ENCODE results near the gene CCDC78.

The CCDC78 gene

DNA sequence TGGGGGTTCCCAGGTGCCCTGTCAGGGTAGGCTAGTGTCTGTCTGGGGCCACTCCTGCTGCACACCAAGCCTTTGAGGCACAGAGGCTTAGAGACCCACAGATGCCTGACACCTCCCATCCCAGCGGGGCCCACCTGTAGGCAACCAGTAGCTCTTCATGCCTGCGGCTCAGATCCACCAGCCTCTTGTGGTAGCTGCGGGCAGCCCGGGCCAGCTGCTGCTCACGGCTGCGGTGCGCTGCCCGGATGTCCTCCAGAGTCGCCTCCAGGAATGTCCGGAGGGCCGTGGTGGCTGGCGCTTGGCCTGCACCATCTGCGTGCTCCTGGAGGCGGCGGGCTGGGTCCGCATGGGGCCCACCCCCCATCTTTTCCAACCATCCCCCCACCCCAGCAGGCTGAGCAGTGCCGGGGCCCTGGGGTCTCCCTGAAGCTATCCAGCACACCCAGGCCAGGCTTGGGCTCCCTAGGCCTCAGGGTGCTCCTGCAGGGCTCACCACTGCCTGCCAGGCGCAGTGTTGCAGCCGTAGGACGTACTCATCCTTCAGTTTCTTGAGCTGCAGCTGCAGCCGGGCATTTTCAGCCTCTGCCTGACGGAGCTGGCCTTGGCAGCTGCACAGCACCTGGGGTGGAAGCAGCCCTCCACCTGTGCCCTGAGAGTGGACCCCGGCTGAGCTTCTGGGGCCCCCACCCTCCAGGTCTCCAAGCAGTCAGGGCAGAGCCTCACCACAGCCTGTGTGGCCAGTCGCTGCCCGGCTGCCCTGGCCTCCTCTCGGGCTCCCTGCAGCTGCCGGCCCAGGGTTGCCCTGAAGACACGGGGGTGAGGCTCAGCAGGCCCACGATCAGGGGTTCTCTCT is 1.8 kb downstream of the CCDC78 start:
- no peak overlapping the region for H3K4me3 ChIP-seq (replicated peaks; ENCODE audit: insufficient read depth, low read length)
- TF ChIP-seq, protein P1, sequence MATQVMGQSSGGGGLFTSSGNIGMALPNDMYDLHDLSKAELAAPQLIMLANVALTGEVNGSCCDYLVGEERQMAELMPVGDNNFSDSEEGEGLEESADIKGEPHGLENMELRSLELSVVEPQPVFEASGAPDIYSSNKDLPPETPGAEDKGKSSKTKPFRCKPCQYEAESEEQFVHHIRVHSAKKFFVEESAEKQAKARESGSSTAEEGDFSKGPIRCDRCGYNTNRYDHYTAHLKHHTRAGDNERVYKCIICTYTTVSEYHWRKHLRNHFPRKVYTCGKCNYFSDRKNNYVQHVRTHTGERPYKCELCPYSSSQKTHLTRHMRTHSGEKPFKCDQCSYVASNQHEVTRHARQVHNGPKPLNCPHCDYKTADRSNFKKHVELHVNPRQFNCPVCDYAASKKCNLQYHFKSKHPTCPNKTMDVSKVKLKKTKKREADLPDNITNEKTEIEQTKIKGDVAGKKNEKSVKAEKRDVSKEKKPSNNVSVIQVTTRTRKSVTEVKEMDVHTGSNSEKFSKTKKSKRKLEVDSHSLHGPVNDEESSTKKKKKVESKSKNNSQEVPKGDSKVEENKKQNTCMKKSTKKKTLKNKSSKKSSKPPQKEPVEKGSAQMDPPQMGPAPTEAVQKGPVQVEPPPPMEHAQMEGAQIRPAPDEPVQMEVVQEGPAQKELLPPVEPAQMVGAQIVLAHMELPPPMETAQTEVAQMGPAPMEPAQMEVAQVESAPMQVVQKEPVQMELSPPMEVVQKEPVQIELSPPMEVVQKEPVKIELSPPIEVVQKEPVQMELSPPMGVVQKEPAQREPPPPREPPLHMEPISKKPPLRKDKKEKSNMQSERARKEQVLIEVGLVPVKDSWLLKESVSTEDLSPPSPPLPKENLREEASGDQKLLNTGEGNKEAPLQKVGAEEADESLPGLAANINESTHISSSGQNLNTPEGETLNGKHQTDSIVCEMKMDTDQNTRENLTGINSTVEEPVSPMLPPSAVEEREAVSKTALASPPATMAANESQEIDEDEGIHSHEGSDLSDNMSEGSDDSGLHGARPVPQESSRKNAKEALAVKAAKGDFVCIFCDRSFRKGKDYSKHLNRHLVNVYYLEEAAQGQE (IDR thresholded peaks at IDR 0.05; ENCODE audit: insufficient replicate concordance, low read depth), result no peak
- TF ChIP-seq GABPA (IDR thresholded peaks at IDR 0.05; ENCODE audit: low read depth) (no peak), POLR2AphosphoS5 (IDR thresholded peaks at IDR 0.05; ENCODE audit: low read depth) (no peak), SPI1 (IDR thresholded peaks at IDR 0.05; ENCODE audit: borderline replicate concordance, low read depth) (no peak)
- TF ChIP-seq, protein P2, sequence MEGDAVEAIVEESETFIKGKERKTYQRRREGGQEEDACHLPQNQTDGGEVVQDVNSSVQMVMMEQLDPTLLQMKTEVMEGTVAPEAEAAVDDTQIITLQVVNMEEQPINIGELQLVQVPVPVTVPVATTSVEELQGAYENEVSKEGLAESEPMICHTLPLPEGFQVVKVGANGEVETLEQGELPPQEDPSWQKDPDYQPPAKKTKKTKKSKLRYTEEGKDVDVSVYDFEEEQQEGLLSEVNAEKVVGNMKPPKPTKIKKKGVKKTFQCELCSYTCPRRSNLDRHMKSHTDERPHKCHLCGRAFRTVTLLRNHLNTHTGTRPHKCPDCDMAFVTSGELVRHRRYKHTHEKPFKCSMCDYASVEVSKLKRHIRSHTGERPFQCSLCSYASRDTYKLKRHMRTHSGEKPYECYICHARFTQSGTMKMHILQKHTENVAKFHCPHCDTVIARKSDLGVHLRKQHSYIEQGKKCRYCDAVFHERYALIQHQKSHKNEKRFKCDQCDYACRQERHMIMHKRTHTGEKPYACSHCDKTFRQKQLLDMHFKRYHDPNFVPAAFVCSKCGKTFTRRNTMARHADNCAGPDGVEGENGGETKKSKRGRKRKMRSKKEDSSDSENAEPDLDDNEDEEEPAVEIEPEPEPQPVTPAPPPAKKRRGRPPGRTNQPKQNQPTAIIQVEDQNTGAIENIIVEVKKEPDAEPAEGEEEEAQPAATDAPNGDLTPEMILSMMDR (IDR thresholded peaks at IDR 0.05; ENCODE audit: insufficient read depth, low read length), result no peak
- no peak for DNase-seq (ENCODE audit: low read depth in 1 of 2, low spot score in 1 of 2)
- H3K27me3 ChIP-seq (ENCODE audit: insufficient read depth, poor library complexity, severe bottlenecking), result no peaks in the 10 kb centered on the region
- no peak overlapping the region for H3K27ac ChIP-seq (replicated peaks)

DNA sequence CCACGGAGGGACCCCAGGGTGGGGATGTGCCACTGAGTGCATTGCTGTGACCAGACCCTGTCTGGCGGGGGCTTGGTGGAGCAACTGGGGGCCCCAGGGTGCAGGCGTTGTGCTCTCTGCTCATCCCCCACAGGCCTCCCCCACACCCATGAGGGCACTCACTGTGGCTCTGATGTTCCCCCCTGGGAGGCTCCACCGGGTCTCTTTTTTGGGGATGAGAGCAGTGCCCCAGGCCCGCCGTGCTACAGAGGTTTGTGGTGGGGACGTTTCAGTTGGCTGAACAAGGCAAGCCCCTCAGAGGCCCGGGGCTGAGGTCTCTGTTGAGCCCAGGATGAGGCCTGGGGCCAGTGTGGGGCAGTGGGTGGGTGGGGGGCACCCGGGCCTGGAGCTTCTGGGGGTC is 2.5 kb downstream of the CCDC78 start:
- H3K27me3 ChIP-seq (ENCODE audit: insufficient read depth, poor library complexity, severe bottlenecking), result no peaks in the 10 kb centered on the region
- TF ChIP-seq SPI1 (IDR thresholded peaks at IDR 0.05; ENCODE audit: borderline replicate concordance, low read depth) (no peak), POLR2AphosphoS5 (IDR thresholded peaks at IDR 0.05; ENCODE audit: low read depth) (no peak)
- TF ChIP-seq, protein P2 (IDR thresholded peaks at IDR 0.05; ENCODE audit: insufficient read depth, low read length), result no peak
- TF ChIP-seq, protein P1 (IDR thresholded peaks at IDR 0.05; ENCODE audit: insufficient replicate concordance, low read depth), result no peak
- no peak overlapping the region for H3K4me3 ChIP-seq (replicated peaks; ENCODE audit: insufficient read depth, low read length)
- H3K27ac ChIP-seq (replicated peaks), result no peak overlapping the region
- no peak for DNase-seq (ENCODE audit: low read depth in 1 of 2, low spot score in 1 of 2)

DNA sequence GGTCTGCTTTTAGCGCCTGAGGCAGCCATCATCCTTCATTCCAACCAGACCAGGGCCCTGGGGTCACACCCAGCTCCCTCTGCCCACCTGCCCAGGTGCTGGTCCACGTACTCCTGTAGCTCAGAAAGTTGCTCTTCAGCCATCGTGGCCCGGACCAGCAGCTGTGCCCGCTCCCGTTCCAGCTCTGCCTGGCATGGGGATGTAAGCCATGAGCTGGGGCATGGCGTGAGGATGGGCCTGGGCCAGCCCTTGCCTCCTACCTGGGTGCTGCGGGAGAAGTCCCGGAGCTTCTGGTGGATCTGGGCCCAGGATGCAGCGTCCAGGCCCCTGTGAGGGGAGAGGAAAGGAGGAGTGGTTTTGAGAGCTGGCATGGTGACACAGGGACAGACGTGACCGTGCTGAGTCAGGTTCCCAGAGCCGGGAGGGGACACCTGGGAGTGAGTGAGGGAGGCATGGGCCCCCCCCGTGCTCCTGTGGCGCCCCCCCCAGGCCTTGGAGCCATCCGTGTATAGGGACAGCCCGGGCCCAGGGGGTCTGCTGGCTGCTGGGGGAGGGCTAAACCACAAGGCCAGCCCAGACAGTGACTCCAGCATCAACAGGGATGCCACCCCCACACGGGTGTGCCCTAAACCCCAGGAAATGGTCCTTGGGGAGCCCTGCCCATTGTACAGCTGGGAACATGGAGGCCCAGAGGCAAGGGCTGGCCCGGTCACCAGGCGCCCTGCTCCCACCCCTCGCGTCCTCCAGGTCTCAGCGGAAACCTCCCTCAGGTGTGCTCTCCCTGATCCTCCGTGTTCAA is 3.2 kb downstream of the CCDC78 start:
- no peak for DNase-seq (ENCODE audit: low read depth in 1 of 2, low spot score in 1 of 2)

More for the DNA sequence above, 3.2 kb downstream of the CCDC78 start:
- no peak for TF ChIP-seq SPI1 (IDR thresholded peaks at IDR 0.05; ENCODE audit: borderline replicate concordance, low read depth)
- TF ChIP-seq POLR2AphosphoS5 (IDR thresholded peaks at IDR 0.05; ENCODE audit: low read depth), result peak; percentile 29; the same call in 1 of the 2 replicates
- no peak overlapping the region for H3K4me3 ChIP-seq (replicated peaks; ENCODE audit: insufficient read depth, low read length)
- no peaks in the 10 kb centered on the region for H3K27me3 ChIP-seq (ENCODE audit: insufficient read depth, poor library complexity, severe bottlenecking)
- H3K27ac ChIP-seq (replicated peaks), result no peak overlapping the region

Measured in HL-60 (cell line).